HG03354 (cell line): ENCODE results near the gene KRTAP27-1.

ENCODE experiments used
- ATAC-seq: cut with Tn5 transposase; IDR thresholded peaks from one replicate; pipeline ENCODE4 v1.9.1; 2021; ENCODE audit warnings: mild to moderate bottlenecking; ENCODE audit not compliant: unreplicated experiment, poor library complexity, severe bottlenecking

The KRTAP27-1 gene

GRCh38 chr21:30337276-30337744 lies at the start of gene KRTAP27-1:
KRTAP27-1 (minus strand) TSS chr21:30337694; CDS start chr21:30337668, 26 bp downstream.
- no peak for ATAC-seq

- ATAC-seq, result no peak
These were observed 44.7 kb upstream of the KRTAP27-1 start for GRCh38 chr21:30382201-30382600.

GRCh38 chr21:30372139-30372770 lies 34.8 kb upstream of the KRTAP27-1 start, which contains the start of gene KRTAP13-2:
KRTAP13-2 (minus strand) TSS chr21:30372271; CDS start chr21:30372213, 58 bp downstream.
- no peak for ATAC-seq

GRCh38 chr21:30355906-30356305 lies 18.4 kb upstream of the KRTAP27-1 start:
- ATAC-seq, result no peak

- ATAC-seq, result no peak
These were observed 17.0 kb upstream of the KRTAP27-1 start for GRCh38 chr21:30354308-30355005.

GRCh38 chr21:30351534-30351933 lies 14.0 kb upstream of the KRTAP27-1 start:
- ATAC-seq, result no peak

GRCh38 chr21:30349572-30349971 lies 12.1 kb upstream of the KRTAP27-1 start:
- no peak for ATAC-seq

- ATAC-seq, result no peak
These were observed 11.0 kb upstream of the KRTAP27-1 start, which contains the start of gene KRTAP23-1 for GRCh38 chr21:30348506-30348905. KRTAP23-1 (minus strand) TSS chr21:30348606; CDS start chr21:30348606, 0 bp downstream.

GRCh38 chr21:30345014-30345413 lies 7.5 kb upstream of the KRTAP27-1 start:
- no peak for ATAC-seq

GRCh38 chr21:30340714-30341573 lies 3.5 kb upstream of the KRTAP27-1 start:
- no peak for ATAC-seq

- ATAC-seq, result no peak
These were observed 1.2 kb upstream of the KRTAP27-1 start for GRCh38 chr21:30338717-30339116.

- no peak for ATAC-seq
These were observed 278 bp upstream of the KRTAP27-1 start for GRCh38 chr21:30337772-30338171.

GRCh38 chr21:30336596-30336995 lies 898 bp downstream of the KRTAP27-1 start:
- no peak for ATAC-seq

- no peak for ATAC-seq
These were observed 3.8 kb downstream of the KRTAP27-1 start for GRCh38 chr21:30333736-30334135.

GRCh38 chr21:30332681-30333080 lies 4.8 kb downstream of the KRTAP27-1 start:
- no peak for ATAC-seq

GRCh38 chr21:30329203-30329875 lies 8.2 kb downstream of the KRTAP27-1 start:
- ATAC-seq, result no peak

- ATAC-seq, result no peak
These were observed 11.1 kb downstream of the KRTAP27-1 start for GRCh38 chr21:30326390-30326789.

- ATAC-seq, result no peak
These were observed 17.3 kb downstream of the KRTAP27-1 start, which contains the start of gene KRTAP26-1 for GRCh38 chr21:30320215-30320614. KRTAP26-1 (minus strand) TSS chr21:30320315; CDS start chr21:30320035, 280 bp downstream.

- ATAC-seq, result no peak
These were observed 21.8 kb downstream of the KRTAP27-1 start for GRCh38 chr21:30315701-30316100.
